HG03520 (cell line): ENCODE measurements around the gene NOTUM.

Experiments
- ATAC-seq: cut with Tn5 transposase; IDR thresholded peaks from one replicate; pipeline ENCODE4 v1.9.1; 2021; ENCODE audit warnings: mild to moderate bottlenecking, moderate library complexity; ENCODE audit not compliant: unreplicated experiment

NOTUM gene

GRCh38 chr17:81978524-81979298 is 17.7 kb upstream of the NOTUM start:
- no peak for ATAC-seq

- ATAC-seq = peak; percentile 72
Observed at GRCh38 chr17:81977211-81977808, 16.3 kb upstream of the NOTUM start, which contains the start of gene ASPSCR1. Gene ASPSCR1, plus strand, starts transcription at chr17:81977629. Its CDS starts 18 bp downstream, at chr17:81977647.

DNA sequence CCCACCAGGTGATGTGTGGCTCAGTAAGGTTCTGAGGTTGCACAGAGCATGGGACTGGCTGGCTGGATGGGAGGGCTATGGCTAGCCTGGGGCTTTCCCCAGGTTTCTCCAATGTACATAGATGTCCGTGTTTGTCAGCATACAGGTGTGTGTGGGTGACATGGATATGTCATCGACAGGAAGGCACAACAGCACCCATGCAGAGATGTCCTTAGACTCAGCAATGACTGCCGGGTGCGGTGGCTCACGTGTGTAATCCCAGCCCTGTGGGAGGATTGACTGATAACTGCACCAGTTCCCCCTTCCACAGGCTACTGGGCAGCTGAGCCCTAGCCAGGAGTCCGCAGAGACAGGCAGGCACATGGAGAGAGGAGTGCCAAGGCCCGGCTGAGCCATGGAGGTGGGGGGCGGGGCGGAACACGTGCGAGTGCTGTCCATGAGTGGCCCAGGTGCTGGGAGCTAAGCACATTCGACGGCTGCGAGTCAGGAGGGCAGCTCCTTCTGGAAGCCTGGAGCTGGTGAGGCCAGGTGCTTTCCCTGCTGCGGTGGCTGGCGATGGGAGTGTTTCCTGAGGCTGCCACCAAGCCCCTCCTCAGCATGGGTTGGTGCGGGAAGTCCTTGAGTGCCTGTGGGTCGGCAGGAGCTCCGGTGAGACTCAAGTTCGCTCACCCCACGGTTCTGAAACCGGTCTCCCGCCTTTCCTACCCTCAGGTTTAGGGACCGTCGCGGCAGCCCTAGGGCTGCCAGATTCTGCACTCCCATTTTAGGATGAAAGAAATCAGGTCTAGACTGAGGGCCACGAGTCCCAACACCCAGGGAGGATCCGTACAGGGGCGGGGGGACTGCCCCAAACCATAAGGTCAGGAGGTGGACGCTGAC is 15.6 kb upstream of the NOTUM start:
- peak; percentile 2 for ATAC-seq

DNA sequence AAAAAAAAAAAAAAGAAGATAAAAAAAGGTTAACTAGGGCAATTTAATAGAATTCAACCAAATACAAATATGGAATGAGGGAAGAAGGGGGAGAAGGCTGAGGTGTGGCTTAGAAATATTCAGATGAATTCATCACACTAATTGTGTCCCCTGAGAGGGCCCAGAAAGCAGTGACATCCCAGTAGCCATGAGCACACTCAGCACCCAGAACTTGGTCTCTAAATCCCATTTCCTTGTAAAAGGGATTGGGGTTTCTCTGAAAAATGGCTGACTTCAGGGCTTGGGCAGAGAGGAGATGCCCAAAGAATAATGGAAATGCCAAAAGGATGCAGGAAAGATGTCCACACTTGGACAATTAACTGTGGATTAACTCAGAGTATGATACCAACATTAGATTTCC is 12.4 kb upstream of the NOTUM start:
- no peak for ATAC-seq

DNA sequence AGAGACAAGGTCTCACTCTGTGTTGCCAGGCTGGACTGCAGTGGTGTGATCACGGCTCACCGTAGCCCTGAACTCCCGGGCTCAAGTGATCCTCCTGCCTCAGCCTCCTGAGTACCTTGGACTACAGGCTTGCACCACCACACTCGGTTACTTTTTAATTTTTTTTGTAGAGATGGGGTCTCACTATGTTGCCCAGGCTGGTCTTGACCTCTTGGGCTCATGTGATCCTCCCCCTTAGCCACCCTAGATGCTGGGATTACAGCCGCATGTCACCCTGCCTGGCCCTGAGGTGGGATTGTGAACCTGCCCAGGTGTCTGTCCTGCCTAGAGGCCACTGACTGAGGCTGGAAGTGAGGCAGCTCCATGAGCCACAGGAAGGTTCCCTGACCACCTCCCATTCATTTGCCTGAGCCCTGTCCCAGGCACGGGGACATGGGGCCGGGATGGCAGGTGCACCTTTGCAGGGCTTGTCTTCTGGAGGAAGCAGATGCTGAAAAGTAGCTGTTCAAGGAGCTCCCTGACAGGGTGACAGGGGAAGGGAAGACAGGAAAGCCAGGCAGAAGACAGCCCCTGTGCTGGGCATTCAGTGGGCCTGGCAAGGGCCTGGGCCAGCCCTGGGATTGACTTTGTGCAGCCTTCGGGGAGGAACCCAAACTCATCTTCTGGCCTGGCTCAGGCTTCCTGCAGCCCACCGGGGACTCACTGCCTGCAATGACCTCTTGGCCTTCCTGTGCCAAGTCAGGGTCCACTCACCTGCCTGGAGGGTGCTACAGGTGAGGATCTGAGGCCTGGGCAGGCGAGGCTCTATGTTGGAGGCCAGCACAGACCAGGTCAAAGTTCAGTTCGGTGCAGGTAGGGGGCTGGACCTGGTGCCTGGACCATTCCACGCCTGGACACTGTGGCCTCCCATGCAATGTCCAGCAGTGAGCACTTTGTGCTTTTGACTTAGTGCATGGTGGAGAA is 8.1 kb upstream of the NOTUM start:
- ATAC-seq = no peak

DNA sequence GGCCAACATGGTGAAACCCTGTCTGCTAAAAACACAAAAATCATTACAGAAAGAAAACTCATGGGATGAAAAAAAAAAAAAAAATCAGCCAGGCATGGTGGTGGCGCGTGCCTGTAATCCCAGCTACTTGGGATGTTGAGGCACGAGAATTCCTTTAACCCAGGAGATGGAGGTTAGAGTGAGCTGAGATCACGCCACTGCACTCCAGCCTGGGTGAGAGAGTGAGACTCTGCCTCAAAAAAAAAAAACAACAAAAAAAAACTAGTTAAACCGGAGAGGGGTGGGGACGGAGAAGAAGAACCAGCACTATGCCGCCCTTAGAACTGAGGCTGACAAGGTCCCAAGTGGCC is 7.4 kb upstream of the NOTUM start:
- no peak for ATAC-seq

GRCh38 chr17:81967533-81968395 is 6.8 kb upstream of the NOTUM start:
- no peak for ATAC-seq

DNA sequence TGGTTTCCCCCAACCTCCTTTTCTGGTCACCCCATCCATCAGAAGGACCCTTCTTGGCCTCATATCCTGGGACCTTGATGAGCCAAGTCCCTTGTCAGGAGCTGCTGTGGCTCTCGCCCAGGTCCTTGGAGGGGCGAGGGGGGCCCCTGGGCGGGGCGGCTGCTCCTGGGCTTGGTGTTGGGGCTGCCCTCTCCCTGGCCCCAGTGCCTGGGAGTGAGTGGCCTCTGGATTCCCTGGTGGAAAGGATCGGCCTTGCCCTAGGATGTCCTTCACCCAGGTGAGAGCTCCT is 6.2 kb upstream of the NOTUM start:
- ATAC-seq = no peak

DNA sequence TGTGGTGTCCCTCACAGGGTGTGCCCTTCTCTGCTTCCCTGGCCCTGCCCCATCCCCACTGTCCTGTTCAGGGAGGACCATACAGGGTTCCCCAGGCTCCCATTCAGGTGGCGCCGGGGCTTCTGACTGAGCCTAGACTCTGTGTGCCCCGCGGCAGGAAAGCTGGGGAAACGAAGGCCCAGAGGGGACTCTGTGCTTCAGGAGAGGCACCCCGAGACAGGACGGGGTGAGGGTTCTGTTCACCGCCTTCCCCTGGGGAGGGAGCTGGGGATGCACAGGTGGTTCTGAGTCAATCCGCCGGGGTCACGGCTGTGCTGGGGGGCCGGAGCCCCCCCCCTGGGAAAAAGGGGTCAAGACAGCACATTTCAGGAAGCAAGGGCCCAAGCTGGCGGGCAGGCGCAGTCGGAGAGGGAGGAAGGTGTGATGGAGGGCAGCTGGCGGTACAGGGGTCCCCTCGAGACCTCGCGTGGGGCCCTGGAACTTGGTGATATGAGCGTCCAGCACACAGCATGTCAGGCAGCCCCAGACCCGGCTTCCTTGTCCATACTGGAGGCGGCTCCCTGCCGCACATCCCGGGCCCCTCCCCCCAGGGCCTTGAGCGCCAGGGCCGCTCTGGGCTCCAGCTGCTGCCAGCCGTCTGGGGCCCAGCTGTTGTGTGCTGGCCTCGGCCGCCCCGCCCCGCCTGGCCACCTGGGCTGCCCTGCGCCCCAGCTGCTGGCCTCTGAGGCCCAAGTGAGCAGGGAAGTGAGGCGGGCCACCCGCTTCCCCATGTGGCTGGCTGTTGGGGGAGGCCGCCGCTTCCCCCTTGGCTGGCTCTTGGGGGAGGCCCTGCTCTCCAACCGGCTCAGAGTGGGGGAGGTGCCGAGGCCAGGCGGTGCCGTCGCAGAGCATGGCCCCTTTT is 5.6 kb upstream of the NOTUM start:
- ATAC-seq = no peak

- no peak for ATAC-seq
Observed at GRCh38 chr17:81964081-81964849, 3.3 kb upstream of the NOTUM start.

- ATAC-seq = no peak
Observed at GRCh38 chr17:81962499-81963441, 1.8 kb upstream of the NOTUM start.

DNA sequence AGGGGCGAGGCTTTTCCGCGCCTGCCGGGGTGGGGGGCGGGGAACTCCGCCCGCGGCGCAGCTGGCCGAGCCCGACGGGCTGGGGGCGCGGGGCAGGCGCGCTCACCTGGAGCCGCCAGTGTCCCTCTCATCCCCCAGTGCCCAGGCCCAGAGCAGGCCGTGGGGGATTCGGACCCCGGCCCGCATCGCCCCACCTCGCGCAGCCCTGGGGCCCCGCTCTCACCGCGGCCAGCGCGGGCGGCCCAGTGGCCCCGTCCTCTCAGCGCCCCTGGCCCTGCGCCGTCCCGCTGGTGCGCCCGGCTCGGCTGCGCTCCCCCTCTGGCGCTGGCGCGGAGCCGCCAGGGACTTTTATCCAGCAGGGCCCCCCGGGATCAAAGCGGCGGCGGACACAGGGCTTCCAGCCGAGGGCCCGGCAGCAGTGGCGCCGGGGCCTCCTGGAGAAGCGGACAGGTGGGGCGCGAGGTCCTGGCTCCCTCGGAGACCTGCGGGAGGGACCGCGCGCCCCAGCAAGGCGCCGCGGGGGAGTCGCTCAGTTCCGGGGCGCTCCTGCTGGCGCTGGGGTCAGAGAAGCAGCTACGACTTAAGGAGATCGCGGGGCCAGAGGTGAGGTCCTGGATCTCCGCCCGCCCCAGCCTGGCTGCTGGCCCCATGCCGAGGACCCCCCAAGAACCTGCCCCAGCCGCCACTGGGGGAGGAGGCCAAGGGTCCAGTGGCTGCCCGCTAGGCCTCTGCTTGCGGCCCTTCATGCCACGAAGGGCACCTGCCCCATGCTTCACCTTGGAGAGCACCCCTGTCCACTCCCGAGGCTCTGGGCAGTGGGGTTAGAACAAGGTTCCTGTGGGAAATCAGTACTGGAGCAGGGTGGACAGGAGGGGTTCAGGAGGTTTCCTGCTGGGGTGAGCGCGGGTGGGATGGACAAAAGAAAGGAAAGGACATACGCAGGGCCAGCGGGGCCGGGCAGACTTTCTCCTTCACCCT is 823 bp upstream of the NOTUM start:
- no peak for ATAC-seq

DNA sequence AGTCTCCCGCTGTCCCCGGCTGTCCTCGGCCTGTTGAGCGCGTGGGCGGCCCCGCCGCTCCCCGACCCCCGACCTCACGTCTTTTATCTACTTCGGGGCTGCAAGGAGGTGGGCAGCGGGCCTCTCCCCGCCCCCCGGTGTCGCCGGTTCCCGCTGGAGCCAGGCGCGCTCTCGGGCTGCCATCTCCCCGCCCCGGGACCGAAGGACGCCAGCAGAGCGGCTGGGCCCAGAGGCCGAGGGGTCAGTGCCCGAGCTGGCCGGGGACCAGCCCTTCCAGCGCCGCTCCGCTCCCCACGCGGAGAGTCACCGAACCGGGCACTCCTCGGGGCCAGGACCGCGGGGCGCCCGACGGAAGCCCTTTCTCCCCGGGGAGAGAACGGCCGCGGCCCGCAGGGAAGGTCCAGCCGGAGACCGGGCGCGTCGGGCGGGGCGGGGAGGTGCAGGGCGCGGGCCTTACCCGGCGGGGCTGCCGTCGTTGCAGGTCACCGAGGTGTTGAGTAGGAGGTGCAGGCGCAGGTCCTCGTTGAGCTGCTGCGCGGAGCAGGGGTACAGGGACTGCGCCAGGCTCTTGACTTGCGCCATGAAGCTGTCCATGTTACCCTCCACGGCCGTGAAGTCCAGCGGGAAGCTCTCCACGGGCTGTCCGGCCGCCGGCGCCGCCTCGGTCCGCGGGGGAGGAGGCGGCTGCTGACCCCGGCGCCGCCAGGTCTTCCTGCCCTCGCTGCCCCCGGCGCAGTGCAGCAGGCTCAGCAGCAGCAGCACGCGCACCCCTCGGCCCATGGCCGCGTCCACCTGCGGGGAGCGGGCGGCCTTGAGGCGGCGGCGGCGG is 643 bp downstream of the NOTUM start:
- ATAC-seq = no peak

DNA sequence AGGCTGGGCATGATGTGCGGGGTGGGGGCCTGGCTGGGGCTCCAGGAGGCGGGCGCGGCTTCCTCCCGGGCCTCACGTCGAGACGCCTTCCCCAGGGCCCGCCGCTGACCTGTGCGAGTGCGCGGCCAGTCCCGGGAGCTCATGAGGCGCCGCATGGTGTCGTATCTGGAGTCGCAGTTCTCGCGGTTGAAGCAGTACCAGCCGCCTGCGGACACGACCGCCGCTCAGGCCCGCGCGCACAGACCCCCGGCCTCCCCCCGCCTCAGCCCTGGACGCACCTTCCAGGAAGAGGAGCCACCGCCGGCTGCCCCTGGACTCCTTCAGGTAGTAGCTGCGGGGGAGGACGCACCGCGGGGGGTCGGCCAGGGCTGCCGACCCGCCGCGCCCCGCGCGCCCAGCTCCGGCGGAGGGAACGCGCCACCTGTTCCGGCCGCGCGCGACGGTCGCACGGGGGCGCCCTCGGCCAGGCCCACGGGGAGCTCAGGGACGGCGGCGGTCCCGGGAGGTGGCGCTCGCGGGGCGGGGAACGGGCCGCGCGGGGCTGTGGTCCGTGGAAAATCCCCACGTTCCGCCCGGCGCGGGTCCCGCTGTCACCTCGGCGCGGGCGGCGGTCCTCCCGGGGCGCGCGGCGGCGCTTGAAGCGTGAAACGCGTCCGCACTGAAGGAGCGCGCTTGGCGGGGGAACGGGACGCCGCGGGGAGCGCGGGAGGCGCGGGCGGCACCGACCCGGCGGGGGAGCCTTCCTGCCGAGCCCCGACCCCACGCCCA is 1.4 kb downstream of the NOTUM start:
- no peak for ATAC-seq
